ENCODE results near the gene RAD51B.

Gene RAD51B

GRCh38 chr14:68471029-68471963, 651.7 kb downstream of the RAD51B start:
- TF ChIP-seq CTCF (IDR thresholded peaks at IDR 0.05; ENCODE audit: low read depth, low read length) = no peak
- no peak overlapping the region for H3K4me3 ChIP-seq (ENCODE audit: low read depth, low read length)
- in situ Hi-C loops (cut with HindIII; ENCODE audit: low sequenced_read_pairs) = no loop called here
- DNase-seq (ENCODE audit: low read depth, low spot score) = no peak

- no peak for TF ChIP-seq CTCF (IDR thresholded peaks at IDR 0.05; ENCODE audit: low read depth, low read length)
- in situ Hi-C loops (cut with HindIII; ENCODE audit: low sequenced_read_pairs) = no loop called here
These were observed 652.5 kb downstream of the RAD51B start for GRCh38 chr14:68471964-68472508.

DNA sequence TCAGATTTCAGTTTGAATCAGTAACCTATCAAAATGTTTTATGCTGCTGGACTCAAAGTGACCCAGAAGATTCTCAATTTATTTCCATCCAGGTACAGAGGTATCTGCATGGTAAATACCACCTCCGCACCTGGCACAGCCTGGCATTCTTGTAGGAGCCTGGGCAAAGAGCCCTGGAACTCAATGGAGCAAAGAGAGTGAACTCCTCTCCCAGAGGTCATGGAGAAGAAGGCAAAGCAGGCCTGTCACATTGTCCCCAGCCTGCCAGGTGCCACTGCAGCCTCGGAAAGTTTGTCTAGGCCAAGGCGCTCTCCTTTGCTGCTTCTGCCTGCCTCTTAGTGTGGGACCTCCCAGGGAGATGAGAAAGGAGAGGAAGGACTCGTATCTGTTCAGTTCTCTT, 653.5 kb downstream of the RAD51B start:
- in situ Hi-C loops (cut with HindIII; ENCODE audit: low sequenced_read_pairs) = no loop called here
- no peak for DNase-seq (ENCODE audit: low read depth, low spot score)
- H3K4me3 ChIP-seq (ENCODE audit: low read depth, low read length) = no peak overlapping the region
- no peak for TF ChIP-seq CTCF (IDR thresholded peaks at IDR 0.05; ENCODE audit: low read depth, low read length)

More at GRCh38 chr14:68471964-68472508, 652.5 kb downstream of the RAD51B start:
- DNase-seq (ENCODE audit: low read depth, low spot score) = no peak
- no peak overlapping the region for H3K4me3 ChIP-seq (ENCODE audit: low read depth, low read length)

DNA sequence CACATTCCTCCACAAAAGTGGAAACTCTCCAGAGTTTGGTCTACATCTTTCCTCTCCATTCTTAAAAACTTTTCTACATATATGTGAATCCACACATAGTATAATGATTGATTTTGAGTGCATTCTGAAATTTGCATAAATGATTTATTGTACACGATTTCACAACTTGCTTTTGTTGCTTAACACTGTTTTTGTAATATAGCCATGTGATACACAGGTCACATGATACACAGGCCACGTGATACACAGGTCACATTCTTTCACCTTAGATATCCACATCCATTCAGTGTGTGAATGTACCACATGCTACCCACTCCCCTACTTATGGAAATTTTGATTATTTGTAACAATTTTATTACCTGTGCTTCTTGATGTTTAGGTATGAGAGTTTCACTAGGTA, 654.2 kb downstream of the RAD51B start:
- TF ChIP-seq CTCF (IDR thresholded peaks at IDR 0.05; ENCODE audit: low read depth, low read length) = no peak
- in situ Hi-C loops (cut with HindIII; ENCODE audit: low sequenced_read_pairs) = no loop called here
- DNase-seq (ENCODE audit: low read depth, low spot score) = no peak
- no peak overlapping the region for H3K4me3 ChIP-seq (ENCODE audit: low read depth, low read length)

DNA sequence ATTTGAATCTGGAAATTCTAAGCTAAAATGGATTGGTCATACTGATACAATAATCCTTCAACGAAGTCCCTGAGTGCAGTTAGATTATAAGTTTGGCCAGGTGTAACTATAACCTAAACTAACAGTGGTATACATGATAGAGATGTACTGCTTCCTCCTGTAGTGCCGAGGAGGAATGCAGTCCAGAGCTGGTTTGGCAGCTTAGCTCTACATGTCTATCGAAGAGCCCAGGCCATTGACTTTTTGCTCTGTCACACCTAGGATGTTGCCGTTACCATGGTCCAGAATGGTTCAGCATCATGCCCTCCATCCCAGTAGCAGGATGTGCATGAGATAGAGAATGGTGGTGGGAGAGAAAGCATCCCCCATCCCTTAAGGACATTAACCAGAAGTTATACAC, 655.2 kb downstream of the RAD51B start:
- TF ChIP-seq CTCF (IDR thresholded peaks at IDR 0.05; ENCODE audit: low read depth, low read length) = no peak
- no peak for DNase-seq (ENCODE audit: low read depth, low spot score)
- in situ Hi-C loops (cut with HindIII; ENCODE audit: low sequenced_read_pairs) = no loop called here

GRCh38 chr14:68475802-68476201, 656.2 kb downstream of the RAD51B start:
- no peak overlapping the region for H3K4me3 ChIP-seq (ENCODE audit: low read depth, low read length)
- in situ Hi-C loops (cut with HindIII; ENCODE audit: low sequenced_read_pairs) = no loop called here
- TF ChIP-seq CTCF (IDR thresholded peaks at IDR 0.05; ENCODE audit: low read depth, low read length) = no peak
- DNase-seq (ENCODE audit: low read depth, low spot score) = no peak

More for the DNA sequence above, 655.2 kb downstream of the RAD51B start:
- no peak overlapping the region for H3K4me3 ChIP-seq (ENCODE audit: low read depth, low read length)
